Measurements from ENCODE around the gene CABLES1.

GRCh38 chr18:23176701-23177432, 41.6 kb downstream of the CABLES1 start:
- TF ChIP-seq CTCF (IDR thresholded peaks at IDR 0.05) (no peak), POLR2A (IDR thresholded peaks at IDR 0.05) (no peak)
